Colonic mucosa (tissue), 4 donors: Measurements from ENCODE around the gene PELI3. TPM values are rescaled to one million over a fixed set of nuclear protein-coding genes. Genes with fewer than 3 reads are reported as not detected.
"Not testable (repeated sequence)": the region's sequence is repeated elsewhere in the genome, so short reads cannot be mapped to it uniquely, and the experiment has no call there.

Experiments
- DNase-seq: peaks from one replicate; pipeline ENCODE4 v3.0.0-alpha.2; 2020
- H3K27ac ChIP-seq: fragments of 200-600 bp; one replicate; pipeline ENCODE4 v1.8.0; 2021
- H3K27me3 ChIP-seq: fragments of 200-600 bp; one replicate; pipeline ENCODE4 v1.8.0; 2021
- H3K36me3 ChIP-seq: fragments of 200-600 bp; one replicate; pipeline ENCODE4 v1.8.0; 2021
- H3K4me1 ChIP-seq: fragments of 200-600 bp; one replicate; pipeline ENCODE4 v1.8.0; 2021; ENCODE audit warnings: mild to moderate bottlenecking
- H3K4me3 ChIP-seq: fragments of 200-600 bp; one replicate; pipeline ENCODE4 v1.8.0; 2021
- H3K9ac ChIP-seq, 2 donors: one replicate each; pipeline ENCODE4 v1.7.0; 2013; ENCODE audit warnings: control low read depth in 2 of 2, low read depth in 2 of 2, low read length in 2 of 2
- H3K9me3 ChIP-seq: fragments of 200-600 bp; one replicate; pipeline ENCODE4 v1.8.0; 2021
- intact Hi-C: fragments of 100-400 bp; cut with DNase I; formaldehyde crosslinking; loops from one replicate; pipeline ENCODE4 v1.14.1; 2022
- total RNA-seq, 2 donors: library from RNA; stranded (reverse); fragmentation: NEBNext Ultra II Directional in 1 of 2; extraction: Animal tissue kit (Norgen Biotek cat#: 25700) in 1 of 2; gene quantifications; one replicate each; pipeline ENCODE4 v1.2.1, GENCODE V29; 2021
- TF ChIP-seq, protein P1 (sequence below): fragments of 200-600 bp; IDR thresholded peaks from one replicate; pipeline ENCODE4 v1.8.0; 2022; ENCODE audit warnings: antibody characterized with exemption, mild to moderate bottlenecking
- donor health status: healthy.
- donor health status: DM: no; HTN: no; CAD: no.
- donor health status: DM: no; HTN: no; CAD: no.

Gene PELI3
- total RNA-seq, 2 donors from 2014 or later, result 3.8 to 3.9 TPM

DNA sequence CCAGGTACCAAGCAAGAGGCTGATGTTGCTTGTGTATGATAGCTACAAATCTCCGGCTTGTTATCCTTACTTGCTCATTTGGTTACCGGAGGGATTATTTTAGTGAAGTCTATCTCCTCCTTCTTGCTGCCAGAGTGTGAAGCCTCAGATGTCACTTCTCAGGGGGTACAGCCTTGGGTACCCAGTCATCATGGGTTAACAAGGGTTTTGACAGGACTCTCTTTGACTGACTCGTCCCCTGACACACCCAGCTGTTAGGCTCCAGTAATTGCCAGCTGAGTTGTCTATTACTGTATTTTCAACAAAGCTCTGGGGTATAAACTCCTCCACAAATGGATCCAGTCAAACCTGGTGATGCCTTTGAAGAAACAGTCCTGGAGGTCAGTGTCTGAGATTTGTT, 11.9 kb upstream of the PELI3 start:
- Histone ChIP-seq H3K27me3 (no peaks in the 10 kb centered on the region), H3K9me3 (no peaks in the 10 kb centered on the region), H3K27ac (no peak overlapping the region), H3K9ac (no peak overlapping the region), H3K36me3 (no peaks in the 10 kb centered on the region), H3K4me3 (no peak overlapping the region), H3K4me1 (no peaks in the 10 kb centered on the region)
- TF ChIP-seq, protein P1, sequence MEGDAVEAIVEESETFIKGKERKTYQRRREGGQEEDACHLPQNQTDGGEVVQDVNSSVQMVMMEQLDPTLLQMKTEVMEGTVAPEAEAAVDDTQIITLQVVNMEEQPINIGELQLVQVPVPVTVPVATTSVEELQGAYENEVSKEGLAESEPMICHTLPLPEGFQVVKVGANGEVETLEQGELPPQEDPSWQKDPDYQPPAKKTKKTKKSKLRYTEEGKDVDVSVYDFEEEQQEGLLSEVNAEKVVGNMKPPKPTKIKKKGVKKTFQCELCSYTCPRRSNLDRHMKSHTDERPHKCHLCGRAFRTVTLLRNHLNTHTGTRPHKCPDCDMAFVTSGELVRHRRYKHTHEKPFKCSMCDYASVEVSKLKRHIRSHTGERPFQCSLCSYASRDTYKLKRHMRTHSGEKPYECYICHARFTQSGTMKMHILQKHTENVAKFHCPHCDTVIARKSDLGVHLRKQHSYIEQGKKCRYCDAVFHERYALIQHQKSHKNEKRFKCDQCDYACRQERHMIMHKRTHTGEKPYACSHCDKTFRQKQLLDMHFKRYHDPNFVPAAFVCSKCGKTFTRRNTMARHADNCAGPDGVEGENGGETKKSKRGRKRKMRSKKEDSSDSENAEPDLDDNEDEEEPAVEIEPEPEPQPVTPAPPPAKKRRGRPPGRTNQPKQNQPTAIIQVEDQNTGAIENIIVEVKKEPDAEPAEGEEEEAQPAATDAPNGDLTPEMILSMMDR, result no peak
- intact Hi-C loops, result no loop called here
- DNase-seq, result no peak

DNA sequence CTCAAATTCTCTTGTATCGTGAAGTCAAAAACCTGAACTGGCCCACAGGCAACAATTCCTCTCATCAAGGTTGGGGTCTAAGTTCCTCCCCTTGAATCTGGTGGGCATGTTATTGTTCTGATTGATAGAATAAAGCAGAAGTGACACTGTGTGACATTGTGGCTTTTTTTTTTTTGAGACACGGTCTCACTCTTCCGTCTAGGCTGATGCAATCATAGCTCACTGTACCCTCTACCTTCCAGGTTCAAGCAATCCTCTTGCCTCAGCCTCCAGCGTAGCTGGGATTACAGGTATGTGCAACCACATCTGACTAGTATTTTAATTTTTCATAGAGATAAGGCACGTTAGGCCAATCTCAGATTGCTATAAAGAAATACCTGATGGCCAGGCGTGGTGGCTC, 8.9 kb upstream of the PELI3 start:
- H3K4me3 ChIP-seq, result no peak overlapping the region
- TF ChIP-seq, protein P1, result no peak
- intact Hi-C loops, result no loop called here

DNA sequence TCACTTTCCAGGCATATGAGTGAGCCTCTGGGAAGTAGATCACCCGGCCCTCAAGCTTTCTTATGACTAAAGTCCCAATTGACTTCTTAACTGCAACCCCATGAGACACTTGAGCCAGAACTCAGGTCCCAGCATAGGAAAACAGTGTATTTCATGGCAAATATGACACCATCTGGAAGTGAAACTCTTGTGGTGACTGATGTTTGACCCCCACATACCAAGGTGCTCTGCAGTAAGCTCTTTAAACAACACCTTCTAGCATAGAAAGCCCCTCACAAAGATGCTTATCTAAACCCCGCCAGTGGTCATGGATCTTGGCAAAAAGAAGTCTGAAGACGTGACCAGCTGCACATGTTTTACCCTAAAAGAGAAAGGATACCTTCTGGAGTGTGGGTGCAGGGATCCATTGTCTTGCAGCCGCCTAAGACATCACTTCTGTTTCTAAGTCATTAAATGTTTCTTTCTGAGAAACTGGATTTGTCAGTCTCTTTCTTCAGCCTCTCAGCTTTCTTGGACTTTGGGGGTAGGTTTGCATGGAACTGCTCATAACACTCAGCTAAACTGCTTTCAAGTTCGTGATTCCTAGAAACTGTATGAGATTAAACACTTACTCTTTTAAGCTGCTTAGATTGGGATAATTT, 7.4 kb upstream of the PELI3 start:
- no peak for DNase-seq
- TF ChIP-seq, protein P1, result no peak
- no peaks in the 10 kb centered on the region for H3K9me3 ChIP-seq
- intact Hi-C loops, result no loop called here
- no peaks in the 10 kb centered on the region for H3K4me1 ChIP-seq
- H3K36me3 ChIP-seq, result no peaks in the 10 kb centered on the region
- no peak overlapping the region for H3K9ac ChIP-seq
- H3K27ac ChIP-seq, result no peak overlapping the region
- no peak overlapping the region for H3K4me3 ChIP-seq
- H3K27me3 ChIP-seq, result no peaks in the 10 kb centered on the region

More for the DNA sequence above, 8.9 kb upstream of the PELI3 start:
- H3K36me3 ChIP-seq, result no peaks in the 10 kb centered on the region
- H3K9ac ChIP-seq, result no peak overlapping the region
- H3K9me3 ChIP-seq, result no peaks in the 10 kb centered on the region
- H3K27me3 ChIP-seq, result no peaks in the 10 kb centered on the region
- no peak for DNase-seq
- no peak overlapping the region for H3K27ac ChIP-seq
- H3K4me1 ChIP-seq, result no peaks in the 10 kb centered on the region

DNA sequence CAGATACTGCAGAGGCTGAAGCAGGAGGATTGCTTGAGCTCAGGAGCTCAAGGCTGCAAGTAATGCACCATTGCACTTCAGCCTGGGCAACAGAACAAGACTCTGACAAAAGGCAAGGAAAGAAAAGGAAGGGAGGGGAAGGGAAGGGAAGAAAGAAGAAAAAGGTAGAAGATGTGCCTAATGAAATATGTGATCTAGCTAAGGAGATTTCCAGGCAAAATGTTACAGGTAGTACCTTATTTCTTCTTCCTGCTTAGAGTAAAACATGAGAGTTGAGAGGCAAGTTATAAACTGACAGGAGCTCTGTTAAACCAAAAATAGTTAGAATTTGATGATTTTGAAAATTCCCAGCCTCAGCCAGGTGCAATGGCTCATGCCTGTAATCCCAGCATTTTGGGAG, 4.7 kb upstream of the PELI3 start:
- Histone ChIP-seq H3K9ac (no peak overlapping the region), H3K27ac (no peak overlapping the region), H3K4me1 (peaks cover 5% of the 10 kb centered on the region), H3K4me3 (no peak overlapping the region), H3K36me3 (no peaks in the 10 kb centered on the region), H3K9me3 (no peaks in the 10 kb centered on the region), H3K27me3 (no peaks in the 10 kb centered on the region)
- DNase-seq, result no peak
- TF ChIP-seq, protein P1, result no peak
- intact Hi-C loops, result no loop called here

GRCh38 chr11:66462911-66463310, 3.8 kb upstream of the PELI3 start:
- TF ChIP-seq, protein P1, result no peak
- Histone ChIP-seq H3K4me3 (no peak overlapping the region), H3K4me1 (peaks cover 10% of the 10 kb centered on the region), H3K27me3 (no peaks in the 10 kb centered on the region), H3K9ac (no peak overlapping the region), H3K27ac (no peak overlapping the region), H3K36me3 (no peaks in the 10 kb centered on the region), H3K9me3 (no peaks in the 10 kb centered on the region)
- no peak for DNase-seq
- intact Hi-C loops, result no loop called here

- peaks cover 12% of the 10 kb centered on the region for H3K4me1 ChIP-seq
- H3K27me3 ChIP-seq, intact Hi-C loops, H3K9ac ChIP-seq, H3K9me3 ChIP-seq, H3K4me3 ChIP-seq, H3K36me3 ChIP-seq, H3K27ac ChIP-seq, DNase-seq: not testable (repeated sequence)
Observed at GRCh38 chr11:66464116-66464515, 2.6 kb upstream of the PELI3 start.
